ENCODE results near the gene SAMD11.

GRCh38 chr1:950268-950667 lies 26.5 kb downstream of the SAMD11 start:
- TF ChIP-seq CTCF (IDR thresholded peaks at IDR 0.05; ENCODE audit: low read depth, low read length, poor library complexity, severe bottlenecking) (no peak), EZH2phosphoT487 (IDR thresholded peaks at IDR 0.05; ENCODE audit: borderline replicate concordance, low read length) (no peak)
